Gastrocnemius medialis (tissue), 4 donors: ENCODE data around the gene FKBP1A.

Source experiments
- POLR2A ChIP-seq, 2 donors: fragments of 450-650 bp; IDR thresholded peaks; one replicate each; pipeline ENCODE4 v1.6.1; 2017; ENCODE audit warnings: antibody characterized with exemption in 2 of 2, mild to moderate bottlenecking in 2 of 2, moderate library complexity in 2 of 2
- TF ChIP-seq, protein P1 (sequence below), 5 experiments: fragments of 450-650 bp in 3 of 5; fragments of 200-600 bp in 2 of 5; sonication (generic) in 2 of 5; IDR thresholded peaks in 4 of 5; conservative IDR thresholded peaks in 1 of 5; 1 replicate in 4 of 5; 2 replicates in 1 of 5; pipeline ENCODE4 v1.5.1; 2016 to 2019; ENCODE audit warnings: antibody characterized with exemption in 5 of 5, mild to moderate bottlenecking in 3 of 5, moderate library complexity in 3 of 5

DNA sequence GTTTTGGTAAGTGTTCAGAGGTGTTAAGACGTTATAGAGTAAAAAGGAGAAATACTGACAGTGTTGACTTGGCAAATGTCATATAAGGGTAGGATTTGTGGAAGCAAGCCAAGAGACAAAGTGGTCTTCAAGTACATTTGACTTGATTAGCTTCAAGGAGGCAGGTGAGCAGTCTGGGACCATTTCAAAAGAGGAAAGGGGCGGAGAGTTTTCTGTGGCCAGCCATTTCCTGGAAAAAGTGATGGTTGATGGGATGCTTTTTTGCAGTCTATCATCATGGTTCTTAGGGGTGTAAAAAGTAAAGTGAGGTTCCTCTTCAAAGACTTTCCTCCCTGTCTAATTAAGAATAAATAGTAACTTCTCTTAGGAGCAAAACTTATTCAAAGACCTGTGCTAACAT, 28.7 kb downstream of the FKBP1A start:
- no peak for TF ChIP-seq POLR2A (IDR thresholded peaks at IDR 0.05)
- TF ChIP-seq, protein P1, sequence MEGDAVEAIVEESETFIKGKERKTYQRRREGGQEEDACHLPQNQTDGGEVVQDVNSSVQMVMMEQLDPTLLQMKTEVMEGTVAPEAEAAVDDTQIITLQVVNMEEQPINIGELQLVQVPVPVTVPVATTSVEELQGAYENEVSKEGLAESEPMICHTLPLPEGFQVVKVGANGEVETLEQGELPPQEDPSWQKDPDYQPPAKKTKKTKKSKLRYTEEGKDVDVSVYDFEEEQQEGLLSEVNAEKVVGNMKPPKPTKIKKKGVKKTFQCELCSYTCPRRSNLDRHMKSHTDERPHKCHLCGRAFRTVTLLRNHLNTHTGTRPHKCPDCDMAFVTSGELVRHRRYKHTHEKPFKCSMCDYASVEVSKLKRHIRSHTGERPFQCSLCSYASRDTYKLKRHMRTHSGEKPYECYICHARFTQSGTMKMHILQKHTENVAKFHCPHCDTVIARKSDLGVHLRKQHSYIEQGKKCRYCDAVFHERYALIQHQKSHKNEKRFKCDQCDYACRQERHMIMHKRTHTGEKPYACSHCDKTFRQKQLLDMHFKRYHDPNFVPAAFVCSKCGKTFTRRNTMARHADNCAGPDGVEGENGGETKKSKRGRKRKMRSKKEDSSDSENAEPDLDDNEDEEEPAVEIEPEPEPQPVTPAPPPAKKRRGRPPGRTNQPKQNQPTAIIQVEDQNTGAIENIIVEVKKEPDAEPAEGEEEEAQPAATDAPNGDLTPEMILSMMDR (IDR thresholded peaks at IDR 0.05 in 4 of 5, conservative IDR thresholded peaks at IDR 0.05 in 1 of 5) = no peak
